C4-2B (cell line): ENCODE data around the gene PDCD1LG2.

Experiments
- ZFX ChIP-seq: fragments of 450-650 bp; IDR thresholded peaks from 2 replicates; pipeline ENCODE4 v1.6.1; 2017
- TF ChIP-seq, protein P1 (sequence below): fragments of 450-650 bp; conservative IDR thresholded peaks from 2 replicates; pipeline ENCODE4 v1.5.1; 2017; ENCODE audit warnings: mild to moderate bottlenecking

GRCh38 chr9:5596173-5596572 is 85.8 kb downstream of the PDCD1LG2 start:
- TF ChIP-seq, protein P1, sequence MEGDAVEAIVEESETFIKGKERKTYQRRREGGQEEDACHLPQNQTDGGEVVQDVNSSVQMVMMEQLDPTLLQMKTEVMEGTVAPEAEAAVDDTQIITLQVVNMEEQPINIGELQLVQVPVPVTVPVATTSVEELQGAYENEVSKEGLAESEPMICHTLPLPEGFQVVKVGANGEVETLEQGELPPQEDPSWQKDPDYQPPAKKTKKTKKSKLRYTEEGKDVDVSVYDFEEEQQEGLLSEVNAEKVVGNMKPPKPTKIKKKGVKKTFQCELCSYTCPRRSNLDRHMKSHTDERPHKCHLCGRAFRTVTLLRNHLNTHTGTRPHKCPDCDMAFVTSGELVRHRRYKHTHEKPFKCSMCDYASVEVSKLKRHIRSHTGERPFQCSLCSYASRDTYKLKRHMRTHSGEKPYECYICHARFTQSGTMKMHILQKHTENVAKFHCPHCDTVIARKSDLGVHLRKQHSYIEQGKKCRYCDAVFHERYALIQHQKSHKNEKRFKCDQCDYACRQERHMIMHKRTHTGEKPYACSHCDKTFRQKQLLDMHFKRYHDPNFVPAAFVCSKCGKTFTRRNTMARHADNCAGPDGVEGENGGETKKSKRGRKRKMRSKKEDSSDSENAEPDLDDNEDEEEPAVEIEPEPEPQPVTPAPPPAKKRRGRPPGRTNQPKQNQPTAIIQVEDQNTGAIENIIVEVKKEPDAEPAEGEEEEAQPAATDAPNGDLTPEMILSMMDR = no peak
- TF ChIP-seq ZFX = no peak
